Measurements from ENCODE around the gene NTN5.
"Not testable (repeated sequence)": the region's sequence is repeated elsewhere in the genome, so short reads cannot be mapped to it uniquely, and the experiment has no call there.

NTN5 gene, protein sequence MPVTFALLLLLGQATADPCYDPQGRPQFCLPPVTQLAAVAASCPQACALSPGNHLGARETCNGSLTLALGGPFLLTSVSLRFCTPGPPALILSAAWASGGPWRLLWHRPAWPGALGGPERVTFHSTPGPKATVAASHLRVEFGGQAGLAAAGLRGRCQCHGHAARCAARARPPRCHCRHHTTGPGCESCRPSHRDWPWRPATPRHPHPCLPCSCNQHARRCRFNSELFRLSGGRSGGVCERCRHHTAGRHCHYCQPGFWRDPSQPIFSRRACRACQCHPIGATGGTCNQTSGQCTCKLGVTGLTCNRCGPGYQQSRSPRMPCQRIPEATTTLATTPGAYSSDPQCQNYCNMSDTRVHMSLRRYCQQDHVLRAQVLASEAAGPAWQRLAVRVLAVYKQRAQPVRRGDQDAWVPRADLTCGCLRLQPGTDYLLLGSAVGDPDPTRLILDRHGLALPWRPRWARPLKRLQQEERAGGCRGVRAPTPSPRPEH

GRCh38 chr19:48672994-48673393 lies at the start of gene NTN5:
NTN5 (minus strand) TSS chr19:48673017; CDS start chr19:48670986, 2,031 bp downstream.
- no peak within 1 kb of the TSS for H3K4me3 ChIP-seq (ENCODE audit: low read length)
- no peak for TF ChIP-seq ZNF274 (IDR thresholded peaks at IDR 0.05; ENCODE audit: low read depth, low read length)

GRCh38 chr19:48722196-48722708 lies 49.4 kb upstream of the NTN5 start:
- no peak overlapping the region for H3K4me3 ChIP-seq (ENCODE audit: low read length)
- no peak for TF ChIP-seq ZNF274 (IDR thresholded peaks at IDR 0.05; ENCODE audit: low read depth, low read length)

GRCh38 chr19:48720613-48721296 lies 47.9 kb upstream of the NTN5 start:
- no peak for TF ChIP-seq ZNF274 (IDR thresholded peaks at IDR 0.05; ENCODE audit: low read depth, low read length)
- peak overlapping the region; percentile 57; the same call in 1 of the 2 replicates for H3K4me3 ChIP-seq (ENCODE audit: low read length)

DNA sequence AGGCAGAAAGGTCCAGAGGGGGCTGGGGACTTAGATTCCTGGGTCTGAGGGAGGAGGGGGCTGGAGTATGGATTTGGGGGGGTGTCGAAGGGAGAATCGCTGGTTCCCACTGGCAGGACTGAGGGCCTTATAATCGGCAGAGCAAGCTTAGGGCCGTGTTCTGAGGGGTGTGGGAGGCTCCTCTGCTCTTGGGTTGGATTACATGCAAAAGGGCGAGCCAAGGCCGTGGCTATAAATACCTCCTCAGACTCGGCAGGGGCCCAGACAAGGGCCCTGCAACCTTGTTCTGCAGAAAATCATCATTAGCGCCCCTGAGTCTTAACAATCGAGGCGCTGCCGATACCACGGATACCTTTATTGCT lies 47.4 kb upstream of the NTN5 start:
- TF ChIP-seq ZNF274 (IDR thresholded peaks at IDR 0.05; ENCODE audit: low read depth, low read length): no peak
- no peak overlapping the region for H3K4me3 ChIP-seq (ENCODE audit: low read length)

GRCh38 chr19:48719263-48720171 lies 46.7 kb upstream of the NTN5 start, which contains the start of gene MAMSTR:
MAMSTR (minus strand) TSS chr19:48719725; CDS start chr19:48719031, 694 bp downstream.
- no peak within 1 kb of the TSS; the same call in 1 of the 2 replicates for H3K4me3 ChIP-seq (ENCODE audit: low read length)
- no peak for TF ChIP-seq ZNF274 (IDR thresholded peaks at IDR 0.05; ENCODE audit: low read depth, low read length)

- no peak overlapping the region for H3K4me3 ChIP-seq (ENCODE audit: low read length)
- TF ChIP-seq ZNF274 (IDR thresholded peaks at IDR 0.05; ENCODE audit: low read depth, low read length): no peak
These were observed 46.0 kb upstream of the NTN5 start for GRCh38 chr19:48718711-48719231.

DNA sequence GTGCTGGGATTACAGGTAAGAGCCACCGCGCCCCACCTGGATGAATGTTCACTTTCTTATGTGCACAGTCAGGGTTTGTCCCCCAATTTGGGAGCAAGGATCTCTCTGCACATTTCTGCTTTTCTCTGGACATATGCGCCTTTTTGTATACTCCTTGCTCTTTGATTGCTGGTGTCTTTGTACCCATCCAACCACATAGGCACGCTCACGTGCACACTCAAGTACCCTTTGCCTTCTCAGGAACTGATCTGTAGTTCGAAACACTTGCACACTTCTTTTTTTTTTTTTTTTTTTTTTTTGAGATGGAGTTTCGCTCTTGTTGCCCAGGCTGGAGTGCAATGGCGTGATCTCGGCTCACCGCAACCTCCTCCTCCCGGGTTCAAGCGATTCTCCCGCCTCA lies 45.3 kb upstream of the NTN5 start:
- H3K4me3 ChIP-seq (ENCODE audit: low read length): not testable (repeated sequence)

DNA sequence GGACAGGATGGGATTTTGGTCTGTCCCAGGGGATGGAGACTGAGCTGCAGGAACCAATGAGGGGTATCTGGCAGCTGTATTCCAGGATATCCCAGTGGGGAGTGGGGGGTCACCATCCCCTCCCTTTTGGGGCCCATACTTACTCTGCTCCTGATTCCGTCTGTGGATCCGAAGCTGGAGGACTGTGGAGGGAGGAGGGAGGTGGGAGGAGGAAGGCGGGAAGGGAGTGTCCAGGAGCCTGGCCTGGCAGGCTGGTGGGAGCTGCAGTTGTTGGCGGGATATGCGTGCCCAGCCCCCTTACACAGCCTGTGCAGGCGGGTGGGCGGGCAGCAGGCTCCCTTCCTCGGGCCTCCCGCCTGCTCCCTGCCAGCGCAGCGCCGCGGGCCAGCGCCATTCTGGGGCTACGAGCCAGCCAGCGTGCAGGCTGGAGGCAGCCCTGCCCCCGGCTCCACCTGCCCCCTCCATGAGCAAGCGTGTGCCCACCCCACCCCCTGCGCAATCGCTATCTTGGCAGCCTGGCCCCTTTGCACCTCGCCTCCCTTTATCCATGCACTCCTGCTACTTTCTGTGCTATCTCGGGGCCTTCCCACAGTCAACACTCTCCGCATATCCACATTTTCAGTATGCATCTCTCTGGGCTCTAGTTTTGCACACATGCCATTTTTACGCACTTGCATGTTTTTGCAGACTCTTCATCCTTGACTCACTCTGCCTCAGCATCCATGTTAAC lies 43.9 kb upstream of the NTN5 start:
- H3K4me3 ChIP-seq (ENCODE audit: low read length): no peak overlapping the region
- TF ChIP-seq ZNF274 (IDR thresholded peaks at IDR 0.05; ENCODE audit: low read depth, low read length): no peak

DNA sequence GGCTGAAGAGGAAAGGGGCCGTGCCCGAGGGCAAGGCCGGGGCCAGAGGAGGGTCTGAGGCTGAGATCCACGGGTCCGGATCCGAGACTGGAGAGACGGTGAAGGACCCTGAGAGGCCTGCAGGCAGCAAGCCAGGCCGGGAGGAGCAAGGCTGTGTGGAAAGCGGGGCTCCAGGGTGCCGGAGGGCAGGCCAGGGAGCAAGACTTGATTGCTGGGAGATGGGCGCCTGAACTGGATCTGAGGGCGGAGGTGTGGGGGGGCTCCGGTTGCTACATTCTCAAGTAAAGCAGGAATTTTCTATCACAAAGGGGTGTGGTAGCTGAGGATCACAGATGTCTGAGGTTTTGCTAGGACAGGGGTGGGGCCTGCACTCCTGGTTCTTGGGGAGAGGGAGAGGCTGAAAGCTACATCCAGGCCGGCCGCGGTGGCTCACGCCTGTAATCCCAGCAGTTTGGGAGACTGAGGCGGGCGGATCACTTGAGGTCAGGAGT lies 42.9 kb upstream of the NTN5 start:
- H3K4me3 ChIP-seq (ENCODE audit: low read length): no peak overlapping the region
- no peak for TF ChIP-seq ZNF274 (IDR thresholded peaks at IDR 0.05; ENCODE audit: low read depth, low read length)

DNA sequence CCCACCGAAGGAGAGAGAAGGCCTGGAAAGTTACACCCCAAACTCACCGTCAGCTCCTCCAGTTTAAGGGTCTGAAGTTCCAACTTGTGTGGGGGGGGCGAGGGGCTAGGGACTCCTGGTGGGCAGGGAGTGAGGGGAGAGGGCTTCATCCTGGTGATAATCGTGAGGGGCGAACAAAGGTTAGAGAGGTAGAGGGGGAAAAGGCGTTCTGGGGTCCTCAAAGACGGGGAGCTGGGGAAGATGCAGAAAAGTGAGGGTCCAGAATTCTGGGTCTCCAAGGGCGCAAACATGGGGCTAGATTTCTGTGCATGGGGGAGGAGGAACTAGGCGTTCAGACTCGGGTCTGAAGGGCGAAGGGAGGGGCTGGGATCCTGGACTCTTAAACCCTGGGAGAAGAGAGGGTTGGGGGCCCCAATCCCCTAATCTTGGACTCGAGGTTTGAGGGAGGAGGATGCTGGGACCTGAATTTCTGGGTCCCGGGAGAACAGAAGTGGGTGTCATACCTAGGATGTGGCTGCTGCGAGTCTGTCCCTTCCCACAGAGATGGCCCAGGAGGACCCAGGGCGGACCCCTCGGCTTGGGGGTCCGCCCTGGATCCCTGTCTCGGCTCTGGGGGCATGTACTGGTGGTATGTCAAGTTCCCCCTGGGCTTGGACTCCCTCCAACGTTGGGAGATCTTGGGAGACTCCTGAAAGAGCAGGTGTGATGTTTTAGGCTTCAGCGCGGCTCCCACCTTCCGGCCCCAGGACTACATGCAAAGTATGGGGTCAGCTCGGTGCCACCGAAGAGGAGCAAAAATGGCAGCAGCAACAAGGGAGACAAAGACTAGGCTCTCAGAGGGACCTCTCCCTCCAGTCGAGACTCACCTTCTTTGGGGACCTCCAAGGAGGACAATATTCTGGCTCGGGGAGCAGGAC lies 42.2 kb upstream of the NTN5 start:
- no peak for TF ChIP-seq ZNF274 (IDR thresholded peaks at IDR 0.05; ENCODE audit: low read depth, low read length)
- H3K4me3 ChIP-seq (ENCODE audit: low read length): peak overlapping the region; percentile 66

GRCh38 chr19:48713864-48714755 lies 41.3 kb upstream of the NTN5 start:
- H3K4me3 ChIP-seq (ENCODE audit: low read length): peak overlapping the region; percentile 70
- TF ChIP-seq ZNF274 (IDR thresholded peaks at IDR 0.05; ENCODE audit: low read depth, low read length): no peak
